PC-3 (cell line): ENCODE data around the gene MRPL49. TPM values are rescaled to one million over a fixed set of nuclear protein-coding genes. Genes with fewer than 3 reads are reported as not detected.

Source experiments
- ATAC-seq: fragments of 200-7000 bp; cut with Tn5 transposase; 2 replicates; pipeline ENCODE4 v1.9.1; 2020; ENCODE audit warnings: mild to moderate bottlenecking, moderate library complexity
- BruUV-seq: library from RNA; stranded (reverse); fragments of 400-500 nt; replicated peaks from 2 replicates; lab custom pipeline; 2021; lab: Mats Ljungman, UMichigan
- CTCF ChIA-PET: fragments of 300-600 bp; sonication (Branson Sonifier 250); formaldehyde crosslinking; loops from one replicate; lab custom pipeline; 2022; ENCODE audit warnings: antibody characterized with exemption; lab: Charles Lee
- POLR2A ChIA-PET: fragments of 300-600 bp; sonication (Branson Sonifier 250); formaldehyde crosslinking; loops from one replicate; lab custom pipeline; 2022; ENCODE audit warnings: antibody characterized with exemption; ENCODE audit not compliant: unreplicated experiment; lab: Charles Lee
- DNase-seq: peaks from one replicate; pipeline ENCODE4 v3.0.0-alpha.2; 2015
- H2AFZ ChIP-seq: fragments of 300-600 bp; sonication (generic); 2 replicates; pipeline ENCODE4 v1.6.0; 2016; ENCODE audit warnings: antibody characterized with exemption, low read length
- H3F3A ChIP-seq: fragments of 300-600 bp; sonication (generic); one replicate; pipeline ENCODE4 v1.6.0; 2017; ENCODE audit warnings: antibody characterized with exemption, low read length, control low read depth, mild to moderate bottlenecking; ENCODE audit not compliant: unreplicated experiment
- H3K27ac ChIP-seq: fragments of 300-600 bp; sonication (generic); 2 replicates; pipeline ENCODE4 v1.5.1; 2016; ENCODE audit warnings: mild to moderate bottlenecking, low read length
- H3K27me3 ChIP-seq: fragments of 300-600 bp; sonication (generic); 2 replicates; pipeline ENCODE4 v1.6.1; 2016; ENCODE audit warnings: low read length, mixed read lengths
- H3K36me3 ChIP-seq: fragments of 300-600 bp; sonication (generic); 2 replicates; pipeline ENCODE4 v1.6.1; 2016; ENCODE audit warnings: low read depth, mixed run types, low read length, mixed read lengths
- H3K4me1 ChIP-seq: fragments of 300-600 bp; sonication (generic); 2 replicates; pipeline ENCODE4 v1.5.1; 2016; ENCODE audit warnings: low read length; ENCODE audit not compliant: insufficient read depth
- H3K4me2 ChIP-seq: fragments of 300-600 bp; sonication (generic); 2 replicates; pipeline ENCODE4 v1.6.0; 2016; ENCODE audit warnings: low read length
- H3K4me3 ChIP-seq: fragments of 300-600 bp; sonication (generic); 2 replicates; pipeline ENCODE4 v1.5.1; 2016; ENCODE audit warnings: mild to moderate bottlenecking, low read length, mixed read lengths
- H3K79me2 ChIP-seq: fragments of 300-600 bp; sonication (generic); 2 replicates; pipeline ENCODE4 v1.6.1; 2017; ENCODE audit warnings: low read length, mixed read lengths
- H3K9ac ChIP-seq: fragments of 300-600 bp; sonication (generic); 2 replicates; pipeline ENCODE4 v1.6.0; 2016; ENCODE audit warnings: mild to moderate bottlenecking, low read length
- H3K9me2 ChIP-seq: fragments of 300-600 bp; sonication (generic); replicated peaks from 2 replicates; pipeline ENCODE4 v1.6.1; 2016; ENCODE audit warnings: mixed run types, low read length, mixed read lengths
- H3K9me3 ChIP-seq: fragments of 300-600 bp; sonication (generic); 2 replicates; pipeline ENCODE4 v1.6.1; 2016; ENCODE audit warnings: low read length, mixed read lengths
- H4K20me1 ChIP-seq: fragments of 300-600 bp; sonication (generic); 2 replicates; pipeline ENCODE4 v1.6.1; 2016; ENCODE audit warnings: low read length, mixed read lengths
- EZH2 ChIP-seq: fragments of 300-600 bp; sonication (generic); IDR thresholded peaks from one replicate; pipeline ENCODE4 v1.6.1; 2017; ENCODE audit warnings: antibody characterized with exemption, mild to moderate bottlenecking, low read length; ENCODE audit not compliant: unreplicated experiment
- EZH2phosphoT487 ChIP-seq: fragments of 300-600 bp; sonication (generic); IDR thresholded peaks from 2 replicates; pipeline ENCODE4 v1.6.1; 2018; ENCODE audit warnings: mild to moderate bottlenecking, antibody characterized with exemption, low read length, borderline replicate concordance
- intact Hi-C: fragments of 100-400 bp; cut with micrococcal nuclease; formaldehyde crosslinking; loops from 2 replicates; pipeline ENCODE4 v1.9.0; 2023
- total RNA-seq: library from RNA; depleted of rRNA; stranded (reverse); fragments of >200 nt; gene quantifications from 2 replicates; pipeline ENCODE4 v1.2.3, GENCODE V29; 2014
- TF ChIP-seq, protein P1 (sequence below): fragments of 300-600 bp; sonication (generic); conservative IDR thresholded peaks from 2 replicates; pipeline ENCODE4 v1.5.1; 2017; ENCODE audit warnings: antibody characterized with exemption, low read depth, mild to moderate bottlenecking, low read length

The MRPL49 gene
- total RNA-seq, 1 experiment from 2014 or later: 163 TPM

DNA sequence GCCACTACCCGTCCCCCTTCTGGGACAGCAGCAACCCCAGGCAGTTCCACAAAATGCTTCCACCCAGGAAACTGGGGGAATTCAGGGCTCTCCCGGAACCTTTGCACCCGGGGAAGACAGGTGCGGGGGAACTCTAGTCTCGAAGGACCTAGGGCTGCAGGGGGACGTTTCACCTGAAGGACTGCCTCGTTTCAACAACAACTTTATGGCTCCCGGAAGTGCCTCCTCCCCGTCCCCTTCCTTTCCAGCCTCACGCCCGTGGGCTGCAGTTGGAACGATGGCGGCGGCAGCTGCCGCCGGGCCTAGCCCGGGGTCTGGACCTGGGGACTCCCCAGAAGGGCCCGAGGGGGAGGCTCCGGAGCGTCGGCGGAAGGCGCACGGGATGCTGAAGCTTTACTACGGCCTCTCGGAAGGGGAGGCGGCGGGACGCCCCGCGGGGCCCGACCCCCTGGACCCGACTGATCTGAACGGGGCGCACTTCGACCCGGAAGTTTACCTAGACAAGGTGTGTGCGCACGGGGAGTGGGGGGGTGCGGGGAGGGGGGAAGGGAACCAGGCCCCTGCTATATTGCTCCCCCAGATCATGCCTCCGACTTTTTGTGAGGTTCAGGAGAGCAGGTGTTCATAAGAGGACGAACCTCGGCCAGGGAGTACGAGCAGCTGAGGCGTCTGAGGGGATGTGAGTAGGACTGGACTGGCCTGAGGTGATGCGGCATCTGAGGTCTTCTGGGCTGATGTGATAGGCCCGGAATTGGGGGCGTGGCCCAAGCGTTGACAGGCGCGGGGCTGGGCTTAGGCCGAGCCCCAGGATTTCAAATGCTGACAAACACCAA, 25.9 kb upstream of the MRPL49 start, which contains the start of gene VPS51:
Gene VPS51, plus strand, starts transcription at position 241 of the 833 bp plus-strand sequence. Its CDS starts 37 bp downstream, at position 278.
- H3K4me2 ChIP-seq: peak within 1 kb of the TSS; percentile 99
- H3K79me2 ChIP-seq: peaks cover 34% of the 10 kb centered on the region
- peak within 1 kb of the TSS; percentile 84 for H3K4me3 ChIP-seq
- POLR2A ChIA-PET: interaction anchor here (0.6 kb wide), 1 partner anchor 218 kb away, joined by 3 read pairs; the partner anchor contains the start of gene CDC42EP2
- H3K27ac ChIP-seq: peak within 1 kb of the TSS; percentile 63
- ATAC-seq (peak; percentile 98), DNase-seq (peak; percentile 92)
- no peaks in the 10 kb centered on the region for H4K20me1 ChIP-seq
- H3K9me2 ChIP-seq: no peaks in the 10 kb centered on the region
- H3K9me3 ChIP-seq: no peaks in the 10 kb centered on the region
- no peak for TF ChIP-seq EZH2phosphoT487
- TF ChIP-seq, protein P1, sequence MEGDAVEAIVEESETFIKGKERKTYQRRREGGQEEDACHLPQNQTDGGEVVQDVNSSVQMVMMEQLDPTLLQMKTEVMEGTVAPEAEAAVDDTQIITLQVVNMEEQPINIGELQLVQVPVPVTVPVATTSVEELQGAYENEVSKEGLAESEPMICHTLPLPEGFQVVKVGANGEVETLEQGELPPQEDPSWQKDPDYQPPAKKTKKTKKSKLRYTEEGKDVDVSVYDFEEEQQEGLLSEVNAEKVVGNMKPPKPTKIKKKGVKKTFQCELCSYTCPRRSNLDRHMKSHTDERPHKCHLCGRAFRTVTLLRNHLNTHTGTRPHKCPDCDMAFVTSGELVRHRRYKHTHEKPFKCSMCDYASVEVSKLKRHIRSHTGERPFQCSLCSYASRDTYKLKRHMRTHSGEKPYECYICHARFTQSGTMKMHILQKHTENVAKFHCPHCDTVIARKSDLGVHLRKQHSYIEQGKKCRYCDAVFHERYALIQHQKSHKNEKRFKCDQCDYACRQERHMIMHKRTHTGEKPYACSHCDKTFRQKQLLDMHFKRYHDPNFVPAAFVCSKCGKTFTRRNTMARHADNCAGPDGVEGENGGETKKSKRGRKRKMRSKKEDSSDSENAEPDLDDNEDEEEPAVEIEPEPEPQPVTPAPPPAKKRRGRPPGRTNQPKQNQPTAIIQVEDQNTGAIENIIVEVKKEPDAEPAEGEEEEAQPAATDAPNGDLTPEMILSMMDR: no peak
- TF ChIP-seq EZH2: no peak
- H3K36me3 ChIP-seq: no peaks in the 10 kb centered on the region; the same call in 1 of the 2 replicates
- no peaks in the 10 kb centered on the region for H3F3A ChIP-seq
- H3K9ac ChIP-seq: peak within 1 kb of the TSS; percentile 88
- peaks cover 13% of the 10 kb centered on the region for H3K4me1 ChIP-seq
- CTCF ChIA-PET: no interaction called here
- BruUV-seq: TSS peak; percentile 81
- peak within 1 kb of the TSS; percentile 89 for H2AFZ ChIP-seq
- no peaks in the 10 kb centered on the region for H3K27me3 ChIP-seq
- intact Hi-C loops: loop anchor here (2.0 kb wide), 1 partner anchor 21 kb away; the partner anchor contains the start of gene ZNHIT2

DNA sequence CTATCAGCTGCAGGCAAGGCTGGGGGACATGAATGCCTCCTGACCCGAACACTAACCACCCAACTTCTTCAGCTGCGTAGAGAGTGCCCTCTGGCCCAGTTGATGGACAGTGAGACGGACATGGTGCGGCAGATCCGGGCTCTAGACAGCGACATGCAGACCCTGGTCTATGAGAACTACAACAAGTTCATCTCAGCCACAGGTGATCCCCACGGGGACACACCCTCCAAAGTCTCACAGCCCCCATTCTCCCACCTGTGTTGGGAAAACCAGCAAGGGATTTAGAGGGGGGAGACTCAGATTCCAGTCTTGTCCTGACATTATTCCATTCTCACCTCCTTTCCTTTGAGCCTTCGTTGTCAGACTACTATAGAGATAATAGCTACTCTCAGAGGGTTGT, 25.2 kb upstream of the MRPL49 start:
- POLR2A ChIA-PET: interaction anchor here (0.6 kb wide), 1 partner anchor 218 kb away, joined by 3 read pairs; the partner anchor contains the start of gene CDC42EP2
- CTCF ChIA-PET: no interaction called here
- DNase-seq: no peak
- Histone ChIP-seq H3K36me3 (no peaks in the 10 kb centered on the region; the same call in 1 of the 2 replicates), H3K9me3 (no peaks in the 10 kb centered on the region), H4K20me1 (no peaks in the 10 kb centered on the region), H3F3A (no peaks in the 10 kb centered on the region), H2AFZ (no peak overlapping the region), H3K79me2 (peaks cover 36% of the 10 kb centered on the region), H3K27me3 (no peaks in the 10 kb centered on the region), H3K9me2 (no peaks in the 10 kb centered on the region), H3K4me3 (peak overlapping the region; percentile 84), H3K9ac (peak overlapping the region; percentile 88), H3K4me1 (peaks cover 13% of the 10 kb centered on the region), H3K27ac (no peak overlapping the region), H3K4me2 (peak overlapping the region; percentile 99)
- BruUV-seq: TSS peak; percentile 56
- TF ChIP-seq EZH2phosphoT487 (no peak), EZH2 (no peak)
- TF ChIP-seq, protein P1: no peak
- ATAC-seq: peak; percentile 3; the same call in 1 of the 2 replicates
- intact Hi-C loops: loop anchor here (2.0 kb wide), 1 partner anchor 20 kb away; the partner anchor contains the start of gene ZNHIT2
